Urinary bladder (tissue), 4 donors: ENCODE measurements around the gene ZNF664. TPM values are rescaled to one million over a fixed set of nuclear protein-coding genes. Genes with fewer than 3 reads are reported as not detected.

ENCODE experiments used
- DNase-seq: peaks from one replicate; pipeline ENCODE4 v3.0.0-alpha.2; 2015; ENCODE audit errors: extremely low spot score
- H3K27ac ChIP-seq: one replicate; pipeline ENCODE4 v1.5.1; 2013; ENCODE audit warnings: low read depth, mild to moderate bottlenecking, moderate library complexity
- H3K36me3 ChIP-seq: one replicate; pipeline ENCODE4 v1.6.1; 2013; ENCODE audit warnings: mild to moderate bottlenecking, moderate library complexity; ENCODE audit not compliant: insufficient read depth
- H3K4me1 ChIP-seq: one replicate; pipeline ENCODE4 v1.6.1; 2013; ENCODE audit warnings: mild to moderate bottlenecking, moderate library complexity; ENCODE audit not compliant: insufficient read depth
- H3K4me3 ChIP-seq: one replicate; pipeline ENCODE4 v1.5.1; 2013; ENCODE audit warnings: low read depth, low read length
- WGBS: extraction: QIAGEN DNeasy Blood & Tissue Kit; methylation state at CpG from one replicate; pipeline ENCODE4 v1.1.7; 2013; 5-methylcytosine and 5-hydroxymethylcytosine counted together
- polyA plus RNA-seq: library from polyadenylated mRNA; stranded (reverse); fragments of 200-250 nt; gene quantifications from one replicate; pipeline ENCODE4 v1.2.3, GENCODE V29; 2013
- total RNA-seq: library from RNA; depleted of rRNA; stranded (reverse); fragments of >200 nt; gene quantifications from one replicate; pipeline ENCODE4 v1.2.3, GENCODE V29; 2014
- donor health status: healthy with polysubstance abuse.
- donor health status: healthy.

Gene ZNF664
- total and polyA plus RNA-seq, 2 donors, result 45.7 to 71.6 TPM

GRCh38 chr12:123957196-123957595 lies 15.8 kb upstream of the ZNF664 start:
- Histone ChIP-seq H3K4me3 (no peak overlapping the region), H3K4me1 (no peaks in the 10 kb centered on the region), H3K27ac (no peak overlapping the region), H3K36me3 (no peaks in the 10 kb centered on the region)
- DNase-seq, result no peak
- 91% methylated on average over 3 of the region's 3 CpGs for WGBS

DNA sequence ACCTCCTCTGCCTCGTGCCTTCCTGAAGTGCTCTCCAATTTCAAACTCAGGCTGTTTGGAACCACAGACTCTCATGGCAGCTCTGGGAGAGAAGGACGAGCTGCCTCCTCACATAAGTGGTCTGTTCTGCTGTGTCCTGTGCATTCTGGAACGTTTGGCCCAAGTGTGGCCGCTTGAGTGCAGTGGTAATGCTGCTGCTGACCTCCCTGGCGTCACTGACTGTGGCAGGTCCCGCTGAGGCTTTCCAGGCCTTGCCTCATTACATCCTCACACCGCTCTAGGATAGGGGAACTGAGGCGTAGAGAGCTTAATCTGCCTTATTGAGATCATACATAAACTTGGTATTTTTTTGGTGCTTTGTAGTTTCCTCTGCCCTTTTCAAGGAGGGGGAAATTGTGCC lies 14.6 kb upstream of the ZNF664 start:
- no peak overlapping the region for H3K27ac ChIP-seq
- 74% methylated on average over 8 of the region's 8 CpGs for WGBS

GRCh38 chr12:123958876-123959275 lies 14.1 kb upstream of the ZNF664 start:
- no peaks in the 10 kb centered on the region for H3K36me3 ChIP-seq
- 75% methylated on average over 9 of the region's 9 CpGs for WGBS
- no peak for DNase-seq
- H3K27ac ChIP-seq, result no peak overlapping the region
- no peaks in the 10 kb centered on the region for H3K4me1 ChIP-seq
- H3K4me3 ChIP-seq, result no peak overlapping the region

More for the DNA sequence above, 14.6 kb upstream of the ZNF664 start:
- no peaks in the 10 kb centered on the region for H3K4me1 ChIP-seq
- no peak overlapping the region for H3K4me3 ChIP-seq
- no peaks in the 10 kb centered on the region for H3K36me3 ChIP-seq
- no peak for DNase-seq

GRCh38 chr12:123960029-123960735 lies 12.8 kb upstream of the ZNF664 start:
- H3K27ac ChIP-seq, result no peak overlapping the region
- DNase-seq, result no peak
- WGBS, result 92% methylated on average over 9 of the region's 9 CpGs
- H3K36me3 ChIP-seq, result no peaks in the 10 kb centered on the region
- no peaks in the 10 kb centered on the region for H3K4me1 ChIP-seq
- no peak overlapping the region for H3K4me3 ChIP-seq

DNA sequence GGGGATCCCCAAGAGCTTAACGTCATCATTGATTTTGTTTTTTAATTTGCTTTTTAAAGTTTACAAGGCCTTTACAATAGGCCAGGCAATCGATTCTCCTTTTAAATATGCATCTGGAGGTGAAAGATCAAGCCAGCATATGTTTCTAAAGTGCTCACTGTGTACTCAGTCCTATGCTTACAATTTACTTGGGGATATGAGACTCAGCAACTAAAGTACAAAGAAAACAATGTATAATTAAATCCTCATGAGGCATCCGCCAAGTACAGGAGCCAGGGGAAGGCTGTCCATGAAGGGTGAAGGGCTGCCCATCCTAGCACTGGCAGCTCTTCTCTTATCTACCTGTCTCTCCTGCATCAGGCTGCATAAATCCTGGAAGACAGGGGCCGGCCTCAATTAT lies 12.2 kb upstream of the ZNF664 start:
- DNase-seq, result no peak
- Histone ChIP-seq H3K4me3 (no peak overlapping the region), H3K4me1 (no peaks in the 10 kb centered on the region), H3K36me3 (no peaks in the 10 kb centered on the region), H3K27ac (no peak overlapping the region)
- 79% methylated on average over 4 of the region's 4 CpGs for WGBS

DNA sequence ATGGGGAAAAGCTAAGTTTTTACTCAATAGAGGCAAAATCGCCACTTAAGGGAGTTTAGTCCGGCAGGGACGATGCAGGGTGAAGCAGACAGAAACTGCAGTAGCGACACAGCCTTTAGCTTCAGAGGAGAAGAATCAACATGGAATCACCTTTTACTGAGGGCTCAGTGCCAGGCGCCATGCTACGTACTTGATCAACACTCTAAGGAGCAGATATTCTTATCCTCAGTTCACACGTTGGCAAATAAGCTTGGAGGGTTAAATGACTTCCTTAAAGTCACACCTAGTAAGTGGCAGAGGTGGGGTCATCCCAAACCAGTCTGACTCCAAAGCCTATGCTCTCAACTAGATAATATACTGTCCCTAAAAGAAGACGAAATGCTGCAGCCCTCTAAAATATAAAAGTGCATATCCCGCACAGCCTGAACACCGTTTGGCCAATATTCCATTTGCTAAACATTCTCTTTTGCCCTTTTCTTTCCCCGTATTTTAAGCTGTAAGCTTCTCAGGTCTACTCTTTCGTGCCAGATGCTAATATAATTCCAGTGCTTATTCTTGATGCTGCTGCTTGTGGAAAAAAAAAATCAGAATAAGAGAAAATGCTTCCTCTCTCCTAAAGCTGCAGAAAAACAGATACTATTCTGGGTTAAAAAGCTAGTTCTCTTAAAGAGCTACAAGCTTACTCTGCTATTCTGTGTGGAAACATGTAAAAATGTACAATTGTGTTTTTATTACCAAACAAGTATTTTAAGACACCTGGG lies 11.2 kb upstream of the ZNF664 start:
- Histone ChIP-seq H3K4me3 (no peak overlapping the region), H3K4me1 (no peaks in the 10 kb centered on the region), H3K36me3 (no peaks in the 10 kb centered on the region), H3K27ac (no peak overlapping the region)
- 81% methylated on average over 12 of the region's 12 CpGs for WGBS
- DNase-seq, result no peak

DNA sequence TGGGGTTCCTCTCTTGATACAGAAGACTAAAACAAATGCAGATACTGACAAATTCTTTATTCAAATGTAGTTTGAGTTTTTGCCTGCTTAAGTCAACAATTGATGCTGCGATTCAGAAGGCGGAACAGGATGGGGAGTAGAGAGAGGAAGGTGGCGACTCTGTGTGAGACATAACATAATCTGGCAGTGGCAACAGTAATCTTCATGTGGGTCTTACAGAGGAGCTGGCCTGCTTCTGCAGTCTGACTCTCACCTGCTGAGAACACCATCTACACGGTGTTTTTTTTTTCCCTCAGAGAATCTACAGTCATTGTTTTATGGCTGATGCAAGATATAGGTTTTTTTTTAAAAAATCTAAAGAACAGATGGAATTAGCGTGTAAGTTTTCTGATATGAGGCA lies 10.5 kb upstream of the ZNF664 start:
- Histone ChIP-seq H3K36me3 (no peaks in the 10 kb centered on the region), H3K4me1 (no peaks in the 10 kb centered on the region), H3K4me3 (no peak overlapping the region), H3K27ac (no peak overlapping the region)
- no peak for DNase-seq
- 82% methylated on average over 5 of the region's 5 CpGs for WGBS

GRCh38 chr12:123963821-123964220 lies 9.2 kb upstream of the ZNF664 start:
- 95% methylated on average over 4 of the region's 4 CpGs for WGBS
- H3K27ac ChIP-seq, result no peak overlapping the region
- no peaks in the 10 kb centered on the region for H3K36me3 ChIP-seq
- H3K4me3 ChIP-seq, result no peak overlapping the region
- H3K4me1 ChIP-seq, result no peaks in the 10 kb centered on the region
- no peak for DNase-seq

GRCh38 chr12:123965382-123965781 lies 7.6 kb upstream of the ZNF664 start:
- no peaks in the 10 kb centered on the region for H3K4me1 ChIP-seq
- no peak for DNase-seq
- H3K36me3 ChIP-seq, result no peaks in the 10 kb centered on the region
- 67% methylated on average over 5 of the region's 5 CpGs for WGBS
- H3K4me3 ChIP-seq, result no peak overlapping the region
- no peak overlapping the region for H3K27ac ChIP-seq

- Histone ChIP-seq H3K36me3 (no peaks in the 10 kb centered on the region), H3K27ac (no peak overlapping the region), H3K4me3 (no peak overlapping the region), H3K4me1 (no peaks in the 10 kb centered on the region)
- 82% methylated on average over 3 of the region's 3 CpGs for WGBS
- no peak for DNase-seq
These were observed 6.4 kb upstream of the ZNF664 start for GRCh38 chr12:123966596-123966995.

GRCh38 chr12:123967121-123967586 lies 5.9 kb upstream of the ZNF664 start:
- 84% methylated on average over 8 of the region's 8 CpGs for WGBS
- no peak for DNase-seq
- no peaks in the 10 kb centered on the region for H3K36me3 ChIP-seq
- H3K4me3 ChIP-seq, result no peak overlapping the region
- H3K27ac ChIP-seq, result no peak overlapping the region
- no peaks in the 10 kb centered on the region for H3K4me1 ChIP-seq

DNA sequence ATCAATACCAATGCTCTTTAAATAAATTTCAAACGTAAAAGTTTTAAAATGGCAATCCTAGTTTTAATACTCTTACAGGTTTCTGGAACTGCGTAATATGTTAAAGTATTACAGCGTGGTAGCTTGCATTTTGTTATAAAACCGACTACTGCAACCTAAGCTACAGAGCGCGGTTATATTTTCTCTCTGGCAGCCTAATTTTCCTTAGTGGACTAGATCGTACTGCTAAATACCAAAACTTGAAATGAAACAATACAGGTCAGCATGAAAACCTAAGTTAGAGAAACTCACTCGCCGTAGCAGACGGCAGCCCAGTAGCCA lies 1.6 kb upstream of the ZNF664 start:
- DNase-seq, result no peak
- Histone ChIP-seq H3K27ac (peak overlapping the region; percentile 93), H3K36me3 (no peaks in the 10 kb centered on the region), H3K4me3 (peak overlapping the region; percentile 100), H3K4me1 (no peaks in the 10 kb centered on the region)
- WGBS, result 28% methylated on average over 10 of the region's 10 CpGs

- WGBS, result 1% methylated on average over 55 of the region's 55 CpGs
- H3K4me3 ChIP-seq, result peak overlapping the region; percentile 100
- no peak for DNase-seq
These were observed 1.1 kb upstream of the ZNF664 start for GRCh38 chr12:123971770-123972456.

More at GRCh38 chr12:123971770-123972456, 1.1 kb upstream of the ZNF664 start:
- no peaks in the 10 kb centered on the region for H3K36me3 ChIP-seq
- H3K4me1 ChIP-seq, result no peaks in the 10 kb centered on the region
- peak overlapping the region; percentile 93 for H3K27ac ChIP-seq
